K562 (cell line): ENCODE data around the gene CD300LB. TPM values are rescaled to one million over a fixed set of nuclear protein-coding genes. Genes with fewer than 3 reads are reported as not detected.

Experiments used
- CC2D1A ChIP-seq: fragments of 450-650 bp; IDR thresholded peaks from 2 replicates; pipeline ENCODE4 v1.6.1; 2017; ENCODE audit warnings: mild to moderate bottlenecking
- JUNB ChIP-seq: fragments of 450-650 bp; formaldehyde crosslinking; conservative IDR thresholded peaks from 2 replicates; pipeline ENCODE4 v1.4.0; 2020; ENCODE audit warnings: mild to moderate bottlenecking
- MAZ ChIP-seq, 2 experiments: fragments of 450-650 bp in 1 of 2; sonication (generic) in 1 of 2; formaldehyde crosslinking; IDR thresholded peaks in 1 of 2; conservative IDR thresholded peaks in 1 of 2; 2 replicates each; pipeline versions ENCODE4 v1.4.0 to v1.5.0; 2020; ENCODE audit warnings: mild to moderate bottlenecking in 1 of 2, missing genetic modification reagents in 1 of 2
- PHF20 ChIP-seq: fragments of 450-650 bp; IDR thresholded peaks from 2 replicates; pipeline ENCODE4 v1.6.1; 2018; ENCODE audit not compliant: partially characterized antibody
- XRCC4 ChIP-seq: IDR thresholded peaks from one replicate; pipeline ENCODE4 v1.6.1; 2011; ENCODE audit not compliant: insufficient read depth, insufficient read length; ENCODE audit errors: extremely low read depth
- polyA plus RNA-seq, 8 experiments: library from polyadenylated mRNA; depleted of rRNA in 4 of 8; stranded (reverse) in 5 of 8; unstranded in 3 of 8; fragments of >200 nt; fragmentation: Nextera tagmentation in 2 of 8; fragmentation: Illumina TruSeq in 1 of 8; extraction: Ambion mirVana in 2 of 8; extraction: Trizol in 1 of 8; gene quantifications; 2 replicates each; pipeline versions ENCODE4 v1.2.1 to v1.2.3, GENCODE V29; 2011 to 2014; ENCODE audit warnings: inconsistent platforms in 1 of 8, missing spikeins in 1 of 8
- total RNA-seq, 7 experiments: library from RNA; depleted of rRNA in 6 of 7; stranded (reverse); fragments of >200 nt in 6 of 7; fragmentation: Illumina TruSeq in 2 of 7; extraction: Trizol in 2 of 7; gene quantifications; 2 replicates each; pipeline versions ENCODE4 v1.2.1 to v1.2.3, GENCODE V29; 2011 to 2021; ENCODE audit warnings: low replicate concordance in 1 of 7
- TF ChIP-seq, protein P1 (sequence below), 2 experiments: fragments of 450-650 bp; conservative IDR thresholded peaks; 2 replicates each; pipeline ENCODE4 v1.6.1; 2017; ENCODE audit warnings: mild to moderate bottlenecking in 2 of 2, moderate library complexity in 2 of 2
- TF ChIP-seq, protein P2 (sequence below): fragments of 200-800 bp; sonication (Bioruptor generic); IDR thresholded peaks from 2 replicates; pipeline ENCODE4 v1.6.1; 2017; ENCODE audit warnings: missing genetic modification characterization, missing compliant biosample characterization
- TF ChIP-seq, protein P3 (sequence below): IDR thresholded peaks from 3 replicates; pipeline ENCODE4 v1.6.1; 2011; ENCODE audit warnings: borderline replicate concordance, mild to moderate bottlenecking; ENCODE audit not compliant: insufficient read length, insufficient read depth
- TF ChIP-seq, protein P4 (sequence below): fragments of 250-450 bp; sonication (Bioruptor Pico); IDR thresholded peaks from 2 replicates; pipeline ENCODE4 v1.8.0; 2021; ENCODE audit warnings: moderate library complexity, mild to moderate bottlenecking, inconsistent platforms
- TF ChIP-seq, protein P5 (sequence below): sonication (generic); formaldehyde crosslinking; IDR thresholded peaks from 2 replicates; pipeline ENCODE4 v1.8.1; 2023; ENCODE audit warnings: mild to moderate bottlenecking, missing genetic modification reagents
- TF ChIP-seq, protein P6 (sequence below), 3 experiments: fragments of 200-800 bp in 1 of 3; sonication (Bioruptor generic) in 1 of 3; sonication (generic) in 1 of 3; formaldehyde crosslinking in 1 of 3; IDR thresholded peaks; 2 replicates each; pipeline versions ENCODE4 v1.6.1 to v1.8.0; 2016 to 2022; ENCODE audit warnings: mild to moderate bottlenecking in 2 of 3, missing compliant biosample characterization in 2 of 3, missing genetic modification characterization in 2 of 3, missing genetic modification reagents in 1 of 3

The CD300LB gene
- total and polyA plus RNA-seq, 9 of the 15 experiments (the other 6 are each of a cell fraction or from before 2014, with no cell fraction given): not detected

DNA sequence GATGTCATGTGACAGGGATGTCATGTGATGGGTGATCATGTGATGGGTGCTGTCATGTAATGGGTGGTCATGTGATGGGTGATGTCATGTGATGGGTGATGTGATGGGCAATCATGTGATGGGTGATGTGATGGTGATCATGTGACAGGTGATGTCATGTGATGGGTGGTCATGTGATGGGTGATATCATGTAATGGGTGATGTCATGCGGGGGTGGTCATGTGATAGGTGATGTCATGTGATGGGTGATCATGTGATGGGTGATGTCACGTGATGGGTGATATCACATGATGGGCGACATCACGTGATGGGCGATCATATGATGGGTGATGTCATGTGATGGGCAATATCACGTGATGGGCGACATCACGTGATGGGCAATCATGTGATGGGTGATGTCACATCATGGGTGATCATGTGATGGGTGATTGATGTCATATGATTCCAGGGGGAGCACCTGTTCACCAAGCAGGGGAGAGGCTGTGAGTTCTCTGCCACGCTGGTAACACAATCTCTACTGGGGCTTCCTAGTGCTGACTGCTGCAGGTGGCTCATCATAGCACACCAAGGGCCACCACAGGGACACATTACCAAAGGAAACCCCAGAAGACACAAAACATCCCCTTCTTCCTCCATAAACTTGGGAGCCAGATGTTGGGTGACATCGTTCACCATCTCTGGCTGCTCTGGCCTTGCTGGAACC is 16.5 kb downstream of the CD300LB start (continued):
- TF ChIP-seq, protein P1, sequence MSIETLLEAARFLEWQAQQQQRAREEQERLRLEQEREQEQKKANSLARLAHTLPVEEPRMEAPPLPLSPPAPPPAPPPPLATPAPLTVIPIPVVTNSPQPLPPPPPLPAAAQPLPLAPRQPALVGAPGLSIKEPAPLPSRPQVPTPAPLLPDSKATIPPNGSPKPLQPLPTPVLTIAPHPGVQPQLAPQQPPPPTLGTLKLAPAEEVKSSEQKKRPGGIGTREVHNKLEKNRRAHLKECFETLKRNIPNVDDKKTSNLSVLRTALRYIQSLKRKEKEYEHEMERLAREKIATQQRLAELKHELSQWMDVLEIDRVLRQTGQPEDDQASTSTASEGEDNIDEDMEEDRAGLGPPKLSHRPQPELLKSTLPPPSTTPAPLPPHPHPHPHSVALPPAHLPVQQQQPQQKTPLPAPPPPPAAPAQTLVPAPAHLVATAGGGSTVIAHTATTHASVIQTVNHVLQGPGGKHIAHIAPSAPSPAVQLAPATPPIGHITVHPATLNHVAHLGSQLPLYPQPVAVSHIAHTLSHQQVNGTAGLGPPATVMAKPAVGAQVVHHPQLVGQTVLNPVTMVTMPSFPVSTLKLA (conservative IDR thresholded peaks at IDR 0.05): peak; percentile 36 to 63; a peak in 2 of 4 replicates
- TF ChIP-seq JUNB (CRISPR knock-in tag) (peak; percentile 80), CC2D1A (peak; percentile 41; the same call in 1 of the 2 replicates), XRCC4 (no peak), MAZ (CRISPR knock-in tag; conservative IDR thresholded peaks at IDR 0.05 in 1 of 2, IDR thresholded peaks at IDR 0.05 in 1 of 2) (peak in 1 of 2 experiments; percentile 63; a peak in 2 of 4 replicates), PHF20 (peak; percentile 69)
- TF ChIP-seq, protein P2, sequence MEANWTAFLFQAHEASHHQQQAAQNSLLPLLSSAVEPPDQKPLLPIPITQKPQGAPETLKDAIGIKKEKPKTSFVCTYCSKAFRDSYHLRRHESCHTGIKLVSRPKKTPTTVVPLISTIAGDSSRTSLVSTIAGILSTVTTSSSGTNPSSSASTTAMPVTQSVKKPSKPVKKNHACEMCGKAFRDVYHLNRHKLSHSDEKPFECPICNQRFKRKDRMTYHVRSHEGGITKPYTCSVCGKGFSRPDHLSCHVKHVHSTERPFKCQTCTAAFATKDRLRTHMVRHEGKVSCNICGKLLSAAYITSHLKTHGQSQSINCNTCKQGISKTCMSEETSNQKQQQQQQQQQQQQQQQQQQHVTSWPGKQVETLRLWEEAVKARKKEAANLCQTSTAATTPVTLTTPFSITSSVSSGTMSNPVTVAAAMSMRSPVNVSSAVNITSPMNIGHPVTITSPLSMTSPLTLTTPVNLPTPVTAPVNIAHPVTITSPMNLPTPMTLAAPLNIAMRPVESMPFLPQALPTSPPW (CRISPR knock-in tag): peak; percentile 41; the same call in 1 of the 2 replicates
- TF ChIP-seq, protein P3, sequence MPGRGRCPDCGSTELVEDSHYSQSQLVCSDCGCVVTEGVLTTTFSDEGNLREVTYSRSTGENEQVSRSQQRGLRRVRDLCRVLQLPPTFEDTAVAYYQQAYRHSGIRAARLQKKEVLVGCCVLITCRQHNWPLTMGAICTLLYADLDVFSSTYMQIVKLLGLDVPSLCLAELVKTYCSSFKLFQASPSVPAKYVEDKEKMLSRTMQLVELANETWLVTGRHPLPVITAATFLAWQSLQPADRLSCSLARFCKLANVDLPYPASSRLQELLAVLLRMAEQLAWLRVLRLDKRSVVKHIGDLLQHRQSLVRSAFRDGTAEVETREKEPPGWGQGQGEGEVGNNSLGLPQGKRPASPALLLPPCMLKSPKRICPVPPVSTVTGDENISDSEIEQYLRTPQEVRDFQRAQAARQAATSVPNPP: no peak
- TF ChIP-seq, protein P4, sequence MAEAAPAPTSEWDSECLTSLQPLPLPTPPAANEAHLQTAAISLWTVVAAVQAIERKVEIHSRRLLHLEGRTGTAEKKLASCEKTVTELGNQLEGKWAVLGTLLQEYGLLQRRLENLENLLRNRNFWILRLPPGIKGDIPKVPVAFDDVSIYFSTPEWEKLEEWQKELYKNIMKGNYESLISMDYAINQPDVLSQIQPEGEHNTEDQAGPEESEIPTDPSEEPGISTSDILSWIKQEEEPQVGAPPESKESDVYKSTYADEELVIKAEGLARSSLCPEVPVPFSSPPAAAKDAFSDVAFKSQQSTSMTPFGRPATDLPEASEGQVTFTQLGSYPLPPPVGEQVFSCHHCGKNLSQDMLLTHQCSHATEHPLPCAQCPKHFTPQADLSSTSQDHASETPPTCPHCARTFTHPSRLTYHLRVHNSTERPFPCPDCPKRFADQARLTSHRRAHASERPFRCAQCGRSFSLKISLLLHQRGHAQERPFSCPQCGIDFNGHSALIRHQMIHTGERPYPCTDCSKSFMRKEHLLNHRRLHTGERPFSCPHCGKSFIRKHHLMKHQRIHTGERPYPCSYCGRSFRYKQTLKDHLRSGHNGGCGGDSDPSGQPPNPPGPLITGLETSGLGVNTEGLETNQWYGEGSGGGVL (CRISPR knock-in tag): no peak
- TF ChIP-seq, protein P5, sequence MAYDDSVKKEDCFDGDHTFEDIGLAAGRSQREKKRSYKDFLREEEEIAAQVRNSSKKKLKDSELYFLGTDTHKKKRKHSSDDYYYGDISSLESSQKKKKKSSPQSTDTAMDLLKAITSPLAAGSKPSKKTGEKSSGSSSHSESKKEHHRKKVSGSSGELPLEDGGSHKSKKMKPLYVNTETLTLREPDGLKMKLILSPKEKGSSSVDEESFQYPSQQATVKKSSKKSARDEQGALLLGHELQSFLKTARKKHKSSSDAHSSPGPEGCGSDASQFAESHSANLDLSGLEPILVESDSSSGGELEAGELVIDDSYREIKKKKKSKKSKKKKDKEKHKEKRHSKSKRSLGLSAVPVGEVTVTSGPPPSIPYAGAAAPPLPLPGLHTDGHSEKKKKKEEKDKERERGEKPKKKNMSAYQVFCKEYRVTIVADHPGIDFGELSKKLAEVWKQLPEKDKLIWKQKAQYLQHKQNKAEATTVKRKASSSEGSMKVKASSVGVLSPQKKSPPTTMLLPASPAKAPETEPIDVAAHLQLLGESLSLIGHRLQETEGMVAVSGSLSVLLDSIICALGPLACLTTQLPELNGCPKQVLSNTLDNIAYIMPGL (CRISPR knock-in tag): no peak
- TF ChIP-seq, protein P6, sequence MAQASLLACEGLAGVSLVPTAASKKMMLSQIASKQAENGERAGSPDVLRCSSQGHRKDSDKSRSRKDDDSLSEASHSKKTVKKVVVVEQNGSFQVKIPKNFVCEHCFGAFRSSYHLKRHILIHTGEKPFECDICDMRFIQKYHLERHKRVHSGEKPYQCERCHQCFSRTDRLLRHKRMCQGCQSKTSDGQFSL (CRISPR knock-in tag; IDR thresholded peaks at IDR 0.05): 0 out of 2 replicates have a peak, but pooled peaks have one; percentile 27
- TF ChIP-seq, protein P6 (tag; IDR thresholded peaks at IDR 0.05): no peak
